Gastrocnemius medialis (tissue), 4 donors: Measurements from ENCODE around the gene COG6. TPM values are rescaled to one million over a fixed set of nuclear protein-coding genes. Genes with fewer than 3 reads are reported as not detected.

Experiments
- ATAC-seq, 2 donors: fragments of 150-250 bp; one replicate each; pipeline ENCODE4 v1.9.1; 2016
- DNase-seq, 2 donors: peaks; one replicate each; pipeline ENCODE4 v3.0.0-alpha.2; 2019
- H3K27ac ChIP-seq, 4 donors: fragments of 200-600 bp; sonication (generic); 1 replicate in 1 of 4; 2 replicates in 3 of 4; pipeline ENCODE4 v1.5.1; 2016 to 2018; ENCODE audit warnings: mild to moderate bottlenecking in 2 of 4, moderate library complexity in 1 of 4
- H3K27me3 ChIP-seq, 3 donors: fragments of 200-600 bp; sonication (generic) in 2 of 3; 1 replicate in 1 of 3; 2 replicates in 2 of 3; pipeline versions ENCODE4 v1.5.1 to v1.6.0; 2016 to 2019; ENCODE audit warnings: mild to moderate bottlenecking in 1 of 3, moderate library complexity in 1 of 3
- H3K36me3 ChIP-seq, 2 donors: fragments of 200-600 bp; sonication (generic) in 1 of 2; one replicate each; pipeline ENCODE4 v1.5.1; 2017 to 2018
- H3K4me1 ChIP-seq, 2 donors: fragments of 200-600 bp; sonication (generic) in 1 of 2; one replicate each; pipeline ENCODE4 v1.5.1; 2016 to 2017; ENCODE audit warnings: mild to moderate bottlenecking in 2 of 2
- H3K4me3 ChIP-seq, 4 donors: fragments of 200-600 bp; sonication (generic) in 3 of 4; 1 replicate in 1 of 4; 2 replicates in 3 of 4; pipeline ENCODE4 v1.5.1; 2016 to 2019; ENCODE audit warnings: mild to moderate bottlenecking in 2 of 4
- H3K9me3 ChIP-seq, 3 donors: fragments of 200-600 bp; sonication (generic) in 2 of 3; 1 replicate in 1 of 3; 2 replicates in 2 of 3; pipeline ENCODE4 v1.5.1; 2016 to 2019
- CTCF ChIP-seq, 5 experiments: fragments of 450-650 bp in 3 of 5; fragments of 200-600 bp in 2 of 5; sonication (generic) in 2 of 5; IDR thresholded peaks in 4 of 5; conservative IDR thresholded peaks in 1 of 5; 1 replicate in 4 of 5; 2 replicates in 1 of 5; pipeline ENCODE4 v1.5.1; 2016 to 2019; ENCODE audit warnings: antibody characterized with exemption in 5 of 5, mild to moderate bottlenecking in 3 of 5, moderate library complexity in 3 of 5
- POLR2A ChIP-seq, 2 donors: fragments of 450-650 bp; IDR thresholded peaks; one replicate each; pipeline ENCODE4 v1.6.1; 2017; ENCODE audit warnings: antibody characterized with exemption in 2 of 2, mild to moderate bottlenecking in 2 of 2, moderate library complexity in 2 of 2
- in situ Hi-C, 4 donors: fragments of 200-750 bp; cut with MboI; loops; one replicate each; pipeline versions ENCODE4 v1.15.0 to v1.8.0; 2017; ENCODE audit warnings: low sequenced_read_pairs in 4 of 4
- intact Hi-C: fragments of 100-400 bp; cut with DNase I; formaldehyde crosslinking; loops from one replicate; pipeline ENCODE4 v1.15.1; 2023; ENCODE audit warnings: low total_unique reads
- total RNA-seq, 4 donors: library from RNA; depleted of rRNA; stranded (reverse); fragments of >200 nt; gene quantifications; one replicate each; pipeline versions ENCODE4 v1.1.0 to v1.2.3, GENCODE V29; 2016

The COG6 gene
- total RNA-seq, 4 donors from 2014 or later: 5.4 to 13.5 (median 7.1) TPM

GRCh38 chr13:39783051-39783450, 127.6 kb downstream of the COG6 start:
- intact Hi-C loops (no loop called here), in situ Hi-C loops (no loop called here)
- TF ChIP-seq POLR2A (IDR thresholded peaks at IDR 0.05) (no peak), CTCF (IDR thresholded peaks at IDR 0.05 in 4 of 5, conservative IDR thresholded peaks at IDR 0.05 in 1 of 5) (no peak)
- no peak for ATAC-seq
- no peaks in the 10 kb centered on the region for H3K9me3 ChIP-seq
- H3K27ac ChIP-seq: no peak overlapping the region
- H3K36me3 ChIP-seq: no peaks in the 10 kb centered on the region
- no peak overlapping the region for H3K4me3 ChIP-seq
- H3K27me3 ChIP-seq: no peaks in the 10 kb centered on the region
- no peaks in the 10 kb centered on the region for H3K4me1 ChIP-seq
- no peak for DNase-seq

- ATAC-seq (no peak), DNase-seq (no peak)
- intact Hi-C loops (no loop called here), in situ Hi-C loops (no loop called here)
- Histone ChIP-seq H3K9me3 (no peaks in the 10 kb centered on the region), H3K36me3 (no peaks in the 10 kb centered on the region), H3K27ac (no peak overlapping the region), H3K27me3 (no peaks in the 10 kb centered on the region), H3K4me3 (no peak overlapping the region), H3K4me1 (no peaks in the 10 kb centered on the region)
- TF ChIP-seq POLR2A (IDR thresholded peaks at IDR 0.05) (no peak), CTCF (IDR thresholded peaks at IDR 0.05 in 4 of 5, conservative IDR thresholded peaks at IDR 0.05 in 1 of 5) (no peak)
Observed at GRCh38 chr13:39784347-39784746, 128.9 kb downstream of the COG6 start.

- H3K9me3 ChIP-seq: no peaks in the 10 kb centered on the region
- in situ Hi-C loops (no loop called here), intact Hi-C loops (no loop called here)
- no peaks in the 10 kb centered on the region for H3K36me3 ChIP-seq
- no peaks in the 10 kb centered on the region for H3K27me3 ChIP-seq
- DNase-seq: no peak
- no peak for TF ChIP-seq CTCF (IDR thresholded peaks at IDR 0.05 in 4 of 5, conservative IDR thresholded peaks at IDR 0.05 in 1 of 5)
- TF ChIP-seq POLR2A (IDR thresholded peaks at IDR 0.05): no peak
- no peak for ATAC-seq
- H3K4me1 ChIP-seq: no peaks in the 10 kb centered on the region
- H3K27ac ChIP-seq: no peak overlapping the region
- H3K4me3 ChIP-seq: no peak overlapping the region
Observed at GRCh38 chr13:39786091-39786490, 130.6 kb downstream of the COG6 start.

- no peak overlapping the region for H3K27ac ChIP-seq
- no peaks in the 10 kb centered on the region for H3K9me3 ChIP-seq
- no peaks in the 10 kb centered on the region for H3K36me3 ChIP-seq
- ATAC-seq (no peak), DNase-seq (no peak)
- no peak overlapping the region for H3K4me3 ChIP-seq
- no peaks in the 10 kb centered on the region for H3K27me3 ChIP-seq
- in situ Hi-C loops: no loop called here
- H3K4me1 ChIP-seq: no peaks in the 10 kb centered on the region
- intact Hi-C loops: no loop called here
- no peak for TF ChIP-seq POLR2A (IDR thresholded peaks at IDR 0.05)
- no peak for TF ChIP-seq CTCF (IDR thresholded peaks at IDR 0.05 in 4 of 5, conservative IDR thresholded peaks at IDR 0.05 in 1 of 5)
Observed at GRCh38 chr13:39787086-39787487, 131.6 kb downstream of the COG6 start.

GRCh38 chr13:39788102-39788501, 132.6 kb downstream of the COG6 start:
- H3K4me1 ChIP-seq: no peaks in the 10 kb centered on the region
- no peaks in the 10 kb centered on the region for H3K36me3 ChIP-seq
- no peak for ATAC-seq
- H3K4me3 ChIP-seq: no peak overlapping the region
- no peak for TF ChIP-seq CTCF (IDR thresholded peaks at IDR 0.05 in 4 of 5, conservative IDR thresholded peaks at IDR 0.05 in 1 of 5)
- TF ChIP-seq POLR2A (IDR thresholded peaks at IDR 0.05): no peak
- in situ Hi-C loops: no loop called here
- no peaks in the 10 kb centered on the region for H3K9me3 ChIP-seq
- H3K27me3 ChIP-seq: no peaks in the 10 kb centered on the region
- H3K27ac ChIP-seq: no peak overlapping the region
- intact Hi-C loops: no loop called here
- DNase-seq: no peak
